Right atrium auricular region (tissue), 2 donors: ENCODE data around the gene KIF5A. TPM values are rescaled to one million over a fixed set of nuclear protein-coding genes. Genes with fewer than 3 reads are reported as not detected.

ENCODE experiments used
- DNase-seq: peaks from one replicate; pipeline ENCODE4 v3.0.0-alpha.2; 2019; ENCODE audit warnings: low spot score
- H3K27ac ChIP-seq, 2 donors: fragments of 200-600 bp; sonication (generic); 1 replicate in 1 of 2; 2 replicates in 1 of 2; pipeline ENCODE4 v1.5.1; 2016 to 2019
- H3K27me3 ChIP-seq, 2 donors: fragments of 200-600 bp; sonication (generic); one replicate each; pipeline versions ENCODE4 v1.5.1 to v1.6.0; 2017 to 2019
- H3K36me3 ChIP-seq: fragments of 200-600 bp; sonication (generic); one replicate; pipeline ENCODE4 v1.5.1; 2016
- H3K4me1 ChIP-seq, 2 donors: fragments of 200-600 bp; sonication (generic); one replicate each; pipeline versions ENCODE4 v1.5.1 to v1.6.0; 2017 to 2019
- H3K4me3 ChIP-seq, 2 donors: fragments of 200-600 bp; sonication (generic); 1 replicate in 1 of 2; 2 replicates in 1 of 2; pipeline ENCODE4 v1.5.1; 2017 to 2019; ENCODE audit warnings: mild to moderate bottlenecking in 1 of 2, moderate library complexity in 1 of 2
- H3K9me3 ChIP-seq, 2 donors: fragments of 200-600 bp; sonication (generic); one replicate each; pipeline ENCODE4 v1.5.1; 2019
- microRNA counts, 2 donors: library from miRNA; unstranded; fragments of <30 nt; microRNA quantifications; one replicate each; lab custom pipeline; 2016 to 2017
- microRNA-seq, 2 donors: library from miRNA; unstranded; fragments of <30 nt; microRNA quantifications; one replicate each; pipeline ENCODE4, GENCODE V29; 2016 to 2017; ENCODE audit warnings: borderline number of aligned reads in 2 of 2, borderline replicate concordance in 1 of 2
- total RNA-seq, 2 donors: library from RNA; depleted of rRNA; stranded (reverse); fragments of >200 nt; gene quantifications; one replicate each; pipeline ENCODE4 v1.1.0, GENCODE V29; 2016
- TF ChIP-seq, protein P1 (sequence below), 2 donors: fragments of 200-600 bp; sonication (generic); IDR thresholded peaks; one replicate each; pipeline ENCODE4 v1.5.1; 2019; ENCODE audit warnings: antibody characterized with exemption in 2 of 2

Gene KIF5A
- total RNA-seq, 2 donors from 2014 or later = 0.11 to 0.12 TPM

GRCh38 chr12:57630891-57631433 is 81.1 kb downstream of the KIF5A start:
- Histone ChIP-seq H3K36me3 (no peaks in the 10 kb centered on the region), H3K27me3 (peaks cover 3 to 13% of the 10 kb centered on the region in 2 donors), H3K27ac (no peak overlapping the region), H3K4me3 (no peak overlapping the region), H3K9me3 (no peaks in the 10 kb centered on the region), H3K4me1 (peaks cover 0 to 31% of the 10 kb centered on the region in 2 donors)
- TF ChIP-seq, protein P1, sequence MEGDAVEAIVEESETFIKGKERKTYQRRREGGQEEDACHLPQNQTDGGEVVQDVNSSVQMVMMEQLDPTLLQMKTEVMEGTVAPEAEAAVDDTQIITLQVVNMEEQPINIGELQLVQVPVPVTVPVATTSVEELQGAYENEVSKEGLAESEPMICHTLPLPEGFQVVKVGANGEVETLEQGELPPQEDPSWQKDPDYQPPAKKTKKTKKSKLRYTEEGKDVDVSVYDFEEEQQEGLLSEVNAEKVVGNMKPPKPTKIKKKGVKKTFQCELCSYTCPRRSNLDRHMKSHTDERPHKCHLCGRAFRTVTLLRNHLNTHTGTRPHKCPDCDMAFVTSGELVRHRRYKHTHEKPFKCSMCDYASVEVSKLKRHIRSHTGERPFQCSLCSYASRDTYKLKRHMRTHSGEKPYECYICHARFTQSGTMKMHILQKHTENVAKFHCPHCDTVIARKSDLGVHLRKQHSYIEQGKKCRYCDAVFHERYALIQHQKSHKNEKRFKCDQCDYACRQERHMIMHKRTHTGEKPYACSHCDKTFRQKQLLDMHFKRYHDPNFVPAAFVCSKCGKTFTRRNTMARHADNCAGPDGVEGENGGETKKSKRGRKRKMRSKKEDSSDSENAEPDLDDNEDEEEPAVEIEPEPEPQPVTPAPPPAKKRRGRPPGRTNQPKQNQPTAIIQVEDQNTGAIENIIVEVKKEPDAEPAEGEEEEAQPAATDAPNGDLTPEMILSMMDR (IDR thresholded peaks at IDR 0.05) = no peak
- peak; percentile 43 for DNase-seq

DNA sequence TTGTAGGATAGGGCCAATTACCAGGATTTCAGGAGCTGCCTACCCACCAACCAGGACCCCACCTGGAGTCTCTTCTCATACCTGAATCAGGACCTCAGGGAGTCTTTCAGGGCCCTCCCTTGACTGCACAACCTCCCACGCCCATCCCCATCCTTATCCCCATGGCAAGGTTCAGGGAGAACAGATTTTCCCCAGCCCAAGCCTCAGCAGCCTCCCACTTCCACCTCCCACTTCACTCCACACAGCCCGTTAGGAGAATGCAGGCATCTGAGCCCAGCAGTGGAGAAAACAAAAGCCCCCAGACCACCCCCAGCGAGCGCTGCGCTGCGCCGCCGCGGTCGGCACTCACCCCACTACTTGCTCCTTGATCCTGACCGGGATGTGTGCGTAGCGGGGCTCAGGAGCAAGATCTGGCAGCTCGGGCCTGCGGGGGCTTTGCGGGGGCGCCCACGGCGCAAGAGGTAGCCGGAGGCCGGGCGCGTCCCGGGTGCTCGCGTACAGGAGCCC is 81.8 kb downstream of the KIF5A start:
- TF ChIP-seq, protein P1 (IDR thresholded peaks at IDR 0.05) = no peak
- Histone ChIP-seq H3K4me1 (peaks cover 0 to 31% of the 10 kb centered on the region in 2 donors), H3K4me3 (peak overlapping the region; percentile 40 to 65), H3K36me3 (no peaks in the 10 kb centered on the region), H3K27ac (no peak overlapping the region), H3K9me3 (no peaks in the 10 kb centered on the region), H3K27me3 (peaks cover 3 to 13% of the 10 kb centered on the region in 2 donors)
- DNase-seq = peak; percentile 40

GRCh38 chr12:57632073-57632957 is 82.5 kb downstream of the KIF5A start:
- Histone ChIP-seq H3K27ac (peak overlapping the region in 1 of 2 donors; percentile 35), H3K4me1 (peaks cover 0 to 30% of the 10 kb centered on the region in 2 donors), H3K9me3 (no peaks in the 10 kb centered on the region), H3K4me3 (peak overlapping the region; percentile 40 to 65), H3K27me3 (peaks cover 3 to 13% of the 10 kb centered on the region in 2 donors), H3K36me3 (no peaks in the 10 kb centered on the region)
- TF ChIP-seq, protein P1 (IDR thresholded peaks at IDR 0.05) = no peak
- peak; percentile 55 for DNase-seq

GRCh38 chr12:57632958-57633840 is 83.4 kb downstream of the KIF5A start, which contains the start of gene B4GALNT1:
TSS of gene B4GALNT1 (minus strand) at chr12:57633201. CDS start at chr12:57632132, 1,069 bp downstream.
- H3K4me1 ChIP-seq = peaks cover 0 to 22% of the 10 kb centered on the region in 2 donors
- peak; percentile 58 for DNase-seq
- no peaks in the 10 kb centered on the region for H3K9me3 ChIP-seq
- TF ChIP-seq, protein P1 (IDR thresholded peaks at IDR 0.05) = peak; percentile 95 to 96
- peak within 1 kb of the TSS; percentile 40 to 65 for H3K4me3 ChIP-seq
- peaks cover 0 to 6% of the 10 kb centered on the region in 2 donors for H3K27me3 ChIP-seq
- peak within 1 kb of the TSS in 1 of 2 donors; percentile 35 for H3K27ac ChIP-seq
- H3K36me3 ChIP-seq = no peaks in the 10 kb centered on the region

MicroRNAs within 50 kb of the gene (microRNA counts, 767-probe panel; counts per million panel counts)
- 0 to 496 counts per million in 2 donors for microRNA hsa-miR-616-3p (lab: Ali Mortazavi, UCI)

Small RNA genes lying within 50 kb of the gene (microRNA-seq; reads per million reads assigned to microRNA genes)
- gene MIR616 (0.71 to 2.8 reads per million in 2 donors), gene MIR6758 (0 reads per million in 2 donors)

Other genes with a start within 250 kb of the KIF5A start
- 10 to 100 TPM; 31.7 to 47.8 TPM for gene R3HDM2, start 119.0 kb upstream of the KIF5A start, total RNA-seq
- not detected for gene INHBC, start 115.3 kb upstream of the KIF5A start, total RNA-seq
- gene INHBE, start 94.7 kb upstream of the KIF5A start, total RNA-seq = not detected
- 1 to 10 TPM in 1 of 2 donors, not detected in 1; 1.2 TPM for gene GLI1, start 90.3 kb upstream of the KIF5A start, total RNA-seq
- gene ARHGAP9, start 70.2 kb upstream of the KIF5A start, total RNA-seq = 1 to 10 TPM; 3.4 to 4.2 TPM
- gene MARS1, start 62.0 kb upstream of the KIF5A start, total RNA-seq = 10 to 100 TPM; 36.9 to 41.0 TPM
- gene DDIT3, start 29.5 kb upstream of the KIF5A start, total RNA-seq = 10 to 100 TPM; 19.8 to 25.0 TPM
- gene MBD6, start 27.2 kb upstream of the KIF5A start, total RNA-seq = 10 to 100 TPM; 12.5 to 14.4 TPM
- 100 to 1,000 TPM; 109 to 114 TPM for gene DCTN2, start 2.9 kb upstream of the KIF5A start, total RNA-seq
- gene PIP4K2C, start 41.1 kb downstream of the KIF5A start, total RNA-seq = 10 to 100 TPM; 22.1 to 25.2 TPM
- gene DTX3, start 54.8 kb downstream of the KIF5A start, total RNA-seq = 10 to 100 TPM; 22.3 to 32.5 TPM
- 10 to 100 TPM in 1 of 2 donors, 1 to 10 TPM in 1; 7.4 to 11.0 TPM for gene ARHGEF25, start 61.4 kb downstream of the KIF5A start, total RNA-seq
- 1 to 10 TPM; 3.5 to 4.4 TPM for gene B4GALNT1, start 83.2 kb downstream of the KIF5A start, total RNA-seq
- gene OS9, start 144.1 kb downstream of the KIF5A start, total RNA-seq = 100 to 1,000 TPM; 161 to 173 TPM
- gene AGAP2, start 188.7 kb downstream of the KIF5A start, total RNA-seq = 1 to 10 TPM in 1 of 2 donors, under 1 TPM in 1; 0.75 to 4.8 TPM
- gene TSPAN31, start 195.0 kb downstream of the KIF5A start, total RNA-seq = 10 to 100 TPM; 50.3 to 59.6 TPM
- 10 to 100 TPM; 32.1 to 59.7 TPM for gene CDK4, start 202.3 kb downstream of the KIF5A start, total RNA-seq
- gene MARCHF9, start 205.1 kb downstream of the KIF5A start, total RNA-seq = 10 to 100 TPM in 1 of 2 donors, 1 to 10 TPM in 1; 8.4 to 11.6 TPM
- gene CYP27B1, start 217.0 kb downstream of the KIF5A start, total RNA-seq = under 1 TPM; 0.28 to 0.33 TPM
- 1 to 10 TPM; 1.5 to 8.5 TPM for gene METTL1, start 222.1 kb downstream of the KIF5A start, total RNA-seq
- gene EEF1AKMT3, start 222.6 kb downstream of the KIF5A start, total RNA-seq = 1 to 10 TPM; 1.9 to 3.6 TPM
- gene TSFM, start 232.7 kb downstream of the KIF5A start, total RNA-seq = 10 to 100 TPM; 20.0 to 23.2 TPM